Gastrocnemius medialis (tissue), 4 donors: ENCODE results near the gene LDLRAD3.

Source experiments
- POLR2A ChIP-seq, 2 donors: fragments of 450-650 bp; IDR thresholded peaks; one replicate each; pipeline ENCODE4 v1.6.1; 2017; ENCODE audit warnings: antibody characterized with exemption in 2 of 2, mild to moderate bottlenecking in 2 of 2, moderate library complexity in 2 of 2
- TF ChIP-seq, protein P1 (sequence below), 5 experiments: fragments of 450-650 bp in 3 of 5; fragments of 200-600 bp in 2 of 5; sonication (generic) in 2 of 5; IDR thresholded peaks in 4 of 5; conservative IDR thresholded peaks in 1 of 5; 1 replicate in 4 of 5; 2 replicates in 1 of 5; pipeline ENCODE4 v1.5.1; 2016 to 2019; ENCODE audit warnings: antibody characterized with exemption in 5 of 5, mild to moderate bottlenecking in 3 of 5, moderate library complexity in 3 of 5

- no peak for TF ChIP-seq POLR2A (IDR thresholded peaks at IDR 0.05)
- TF ChIP-seq, protein P1, sequence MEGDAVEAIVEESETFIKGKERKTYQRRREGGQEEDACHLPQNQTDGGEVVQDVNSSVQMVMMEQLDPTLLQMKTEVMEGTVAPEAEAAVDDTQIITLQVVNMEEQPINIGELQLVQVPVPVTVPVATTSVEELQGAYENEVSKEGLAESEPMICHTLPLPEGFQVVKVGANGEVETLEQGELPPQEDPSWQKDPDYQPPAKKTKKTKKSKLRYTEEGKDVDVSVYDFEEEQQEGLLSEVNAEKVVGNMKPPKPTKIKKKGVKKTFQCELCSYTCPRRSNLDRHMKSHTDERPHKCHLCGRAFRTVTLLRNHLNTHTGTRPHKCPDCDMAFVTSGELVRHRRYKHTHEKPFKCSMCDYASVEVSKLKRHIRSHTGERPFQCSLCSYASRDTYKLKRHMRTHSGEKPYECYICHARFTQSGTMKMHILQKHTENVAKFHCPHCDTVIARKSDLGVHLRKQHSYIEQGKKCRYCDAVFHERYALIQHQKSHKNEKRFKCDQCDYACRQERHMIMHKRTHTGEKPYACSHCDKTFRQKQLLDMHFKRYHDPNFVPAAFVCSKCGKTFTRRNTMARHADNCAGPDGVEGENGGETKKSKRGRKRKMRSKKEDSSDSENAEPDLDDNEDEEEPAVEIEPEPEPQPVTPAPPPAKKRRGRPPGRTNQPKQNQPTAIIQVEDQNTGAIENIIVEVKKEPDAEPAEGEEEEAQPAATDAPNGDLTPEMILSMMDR (IDR thresholded peaks at IDR 0.05 in 4 of 5, conservative IDR thresholded peaks at IDR 0.05 in 1 of 5) = no peak
These were observed 211.3 kb downstream of the LDLRAD3 start for GRCh38 chr11:36155124-36155561.
